ENCODE measurements around the gene CRELD2. TPM values are rescaled to one million over a fixed set of nuclear protein-coding genes. Genes with fewer than 3 reads are reported as not detected.

The CRELD2 gene
- total RNA-seq, 4 donors from 2014 or later: 44.8 to 80.4 (median 65.1) TPM

DNA sequence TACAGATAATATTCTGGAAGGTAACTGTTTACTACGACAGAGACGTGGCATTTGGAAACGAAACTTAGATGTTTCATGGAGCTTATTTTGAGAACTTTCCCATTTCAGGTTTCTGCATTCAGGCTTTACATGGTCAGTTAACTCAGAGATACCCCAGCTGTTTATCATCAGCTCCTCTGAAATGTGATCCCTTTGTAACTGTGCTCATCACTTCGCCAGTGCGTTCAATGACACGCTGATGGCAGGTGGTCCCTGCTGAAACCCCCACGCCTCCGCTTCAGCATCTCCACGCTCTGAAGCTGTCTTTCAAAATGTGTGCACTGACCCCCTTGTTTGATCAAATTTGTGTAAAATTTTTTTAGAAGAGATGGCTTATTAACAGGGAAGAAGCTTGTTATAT, 30.7 kb upstream of the CRELD2 start:
- no peak for DNase-seq (ENCODE audit: low spot score in 2 of 2)

DNA sequence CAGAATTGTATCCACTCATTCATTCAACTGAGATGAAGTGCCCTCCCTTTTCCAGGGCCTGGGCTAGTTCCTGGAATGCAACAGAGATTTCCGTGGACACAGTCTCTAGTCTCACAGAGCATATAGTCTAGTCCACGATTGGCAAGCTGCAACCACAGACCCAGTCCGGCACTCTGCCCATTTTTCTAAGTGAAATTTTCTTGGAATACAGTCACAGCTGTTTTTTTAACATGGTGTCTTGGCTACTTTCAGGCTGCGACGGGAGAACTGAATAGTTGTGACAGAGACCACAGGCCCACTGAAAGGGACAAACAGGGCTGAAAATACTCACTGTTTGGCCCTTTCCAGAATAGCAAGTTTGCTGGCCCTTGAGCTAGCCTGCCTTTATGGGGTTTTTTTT, 29.4 kb upstream of the CRELD2 start:
- WGBS, 2 donors: 96 to 98% methylated on average over 5 of the region's 5 CpGs
- no peak for DNase-seq (ENCODE audit: low spot score in 2 of 2)
- Histone ChIP-seq H3K4me1 (no peaks in the 10 kb centered on the region), H3K27ac (no peak overlapping the region), H3K4me3 (no peak overlapping the region), H3K36me3 (peaks cover 0 to 82% (median 4%) of the 10 kb centered on the region in 3 donors), H3K27me3 (no peaks in the 10 kb centered on the region), H3K9me3 (peaks cover 0 to 16% (median 0%) of the 10 kb centered on the region in 4 donors)
- TF ChIP-seq POLR2A (IDR thresholded peaks at IDR 0.05) (no peak), EP300 (IDR thresholded peaks at IDR 0.05) (no peak)
- TF ChIP-seq, protein P1, sequence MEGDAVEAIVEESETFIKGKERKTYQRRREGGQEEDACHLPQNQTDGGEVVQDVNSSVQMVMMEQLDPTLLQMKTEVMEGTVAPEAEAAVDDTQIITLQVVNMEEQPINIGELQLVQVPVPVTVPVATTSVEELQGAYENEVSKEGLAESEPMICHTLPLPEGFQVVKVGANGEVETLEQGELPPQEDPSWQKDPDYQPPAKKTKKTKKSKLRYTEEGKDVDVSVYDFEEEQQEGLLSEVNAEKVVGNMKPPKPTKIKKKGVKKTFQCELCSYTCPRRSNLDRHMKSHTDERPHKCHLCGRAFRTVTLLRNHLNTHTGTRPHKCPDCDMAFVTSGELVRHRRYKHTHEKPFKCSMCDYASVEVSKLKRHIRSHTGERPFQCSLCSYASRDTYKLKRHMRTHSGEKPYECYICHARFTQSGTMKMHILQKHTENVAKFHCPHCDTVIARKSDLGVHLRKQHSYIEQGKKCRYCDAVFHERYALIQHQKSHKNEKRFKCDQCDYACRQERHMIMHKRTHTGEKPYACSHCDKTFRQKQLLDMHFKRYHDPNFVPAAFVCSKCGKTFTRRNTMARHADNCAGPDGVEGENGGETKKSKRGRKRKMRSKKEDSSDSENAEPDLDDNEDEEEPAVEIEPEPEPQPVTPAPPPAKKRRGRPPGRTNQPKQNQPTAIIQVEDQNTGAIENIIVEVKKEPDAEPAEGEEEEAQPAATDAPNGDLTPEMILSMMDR (IDR thresholded peaks at IDR 0.05): no peak

More for the DNA sequence above, 30.7 kb upstream of the CRELD2 start:
- Histone ChIP-seq H3K36me3 (peaks cover 0 to 88% (median 4%) of the 10 kb centered on the region in 3 donors), H3K27ac (no peak overlapping the region), H3K4me1 (no peaks in the 10 kb centered on the region), H3K9me3 (peaks cover 0 to 14% (median 0%) of the 10 kb centered on the region in 4 donors), H3K27me3 (no peaks in the 10 kb centered on the region), H3K4me3 (no peak overlapping the region)
- TF ChIP-seq EP300 (IDR thresholded peaks at IDR 0.05) (no peak), POLR2A (IDR thresholded peaks at IDR 0.05) (no peak)
- TF ChIP-seq, protein P1 (IDR thresholded peaks at IDR 0.05): no peak
- 93 to 96% methylated on average over 9 of the region's 9 CpGs for WGBS, 2 donors

DNA sequence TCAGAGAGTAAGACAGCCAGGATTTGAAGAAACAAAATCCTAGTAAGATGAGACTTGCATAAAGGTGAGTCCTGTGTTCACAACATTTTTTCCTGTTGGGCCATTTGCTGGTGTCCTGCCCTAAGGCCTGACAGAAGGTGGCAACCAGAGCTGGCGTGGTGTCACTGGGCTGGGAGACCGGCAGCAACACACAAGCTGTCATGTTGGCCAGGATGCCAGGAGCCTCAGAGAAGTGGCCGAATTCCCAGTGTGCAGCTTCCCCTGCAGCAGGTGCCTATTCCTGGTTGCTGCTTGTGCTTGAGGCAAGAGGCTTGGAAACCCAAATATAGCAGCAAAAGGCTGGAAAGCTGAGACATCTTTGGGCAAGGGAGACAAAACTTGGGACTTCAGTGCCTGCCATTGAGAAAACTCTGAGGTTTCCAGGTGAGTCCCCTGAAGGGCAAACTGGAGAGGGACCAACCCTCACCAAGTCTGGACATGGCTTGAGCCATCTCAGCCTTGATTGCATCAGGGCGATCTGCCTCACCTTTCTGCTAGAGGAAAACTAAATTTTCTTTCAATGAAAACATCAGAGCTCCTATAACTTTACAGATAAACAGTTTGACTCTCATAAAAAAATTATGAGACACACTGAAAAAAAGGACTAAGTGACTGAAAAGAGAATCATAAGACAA, 26.1 kb upstream of the CRELD2 start:
- Histone ChIP-seq H3K9me3 (peaks cover 0 to 34% (median 3%) of the 10 kb centered on the region in 4 donors), H3K36me3 (peaks cover 0 to 75% (median 0%) of the 10 kb centered on the region in 3 donors), H3K4me1 (no peaks in the 10 kb centered on the region), H3K27ac (no peak overlapping the region), H3K27me3 (no peaks in the 10 kb centered on the region), H3K4me3 (no peak overlapping the region)
- TF ChIP-seq POLR2A (IDR thresholded peaks at IDR 0.05): no peak
- TF ChIP-seq, protein P1 (IDR thresholded peaks at IDR 0.05): no peak
- no peak for TF ChIP-seq EP300 (IDR thresholded peaks at IDR 0.05)
- DNase-seq (ENCODE audit: low spot score in 2 of 2): no peak
- 94 to 97% methylated on average over 4 of the region's 4 CpGs for WGBS, 2 donors

DNA sequence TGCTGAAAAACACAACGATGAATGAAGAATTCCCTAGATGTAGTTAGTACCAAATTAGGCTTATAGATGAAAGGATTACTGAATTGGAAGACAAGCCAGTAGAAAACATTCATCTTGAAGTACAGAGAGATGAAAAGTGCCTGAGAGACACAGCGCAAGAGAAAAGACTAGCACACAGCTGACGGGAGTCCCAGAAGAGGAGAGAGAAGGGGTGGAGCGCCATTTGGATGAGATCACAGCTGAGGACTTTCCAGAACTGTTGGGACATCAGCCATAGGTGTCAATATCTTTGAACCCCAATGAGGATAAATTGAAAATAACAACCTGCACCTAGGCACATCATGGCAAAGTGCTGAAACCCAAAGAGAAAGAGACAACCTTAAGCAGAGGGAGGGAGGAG, 25.4 kb upstream of the CRELD2 start:
- TF ChIP-seq POLR2A (IDR thresholded peaks at IDR 0.05) (no peak), EP300 (IDR thresholded peaks at IDR 0.05) (no peak)
- TF ChIP-seq, protein P1 (IDR thresholded peaks at IDR 0.05): no peak
- Histone ChIP-seq H3K27ac (no peak overlapping the region), H3K27me3 (no peaks in the 10 kb centered on the region), H3K4me1 (no peaks in the 10 kb centered on the region), H3K9me3 (peaks cover 0 to 34% (median 3%) of the 10 kb centered on the region in 4 donors), H3K4me3 (no peak overlapping the region), H3K36me3 (peaks cover 0 to 75% (median 0%) of the 10 kb centered on the region in 3 donors)
- WGBS, 2 donors: 82 to 91% methylated on average over 4 of the region's 4 CpGs
- DNase-seq (ENCODE audit: low spot score in 2 of 2): no peak

DNA sequence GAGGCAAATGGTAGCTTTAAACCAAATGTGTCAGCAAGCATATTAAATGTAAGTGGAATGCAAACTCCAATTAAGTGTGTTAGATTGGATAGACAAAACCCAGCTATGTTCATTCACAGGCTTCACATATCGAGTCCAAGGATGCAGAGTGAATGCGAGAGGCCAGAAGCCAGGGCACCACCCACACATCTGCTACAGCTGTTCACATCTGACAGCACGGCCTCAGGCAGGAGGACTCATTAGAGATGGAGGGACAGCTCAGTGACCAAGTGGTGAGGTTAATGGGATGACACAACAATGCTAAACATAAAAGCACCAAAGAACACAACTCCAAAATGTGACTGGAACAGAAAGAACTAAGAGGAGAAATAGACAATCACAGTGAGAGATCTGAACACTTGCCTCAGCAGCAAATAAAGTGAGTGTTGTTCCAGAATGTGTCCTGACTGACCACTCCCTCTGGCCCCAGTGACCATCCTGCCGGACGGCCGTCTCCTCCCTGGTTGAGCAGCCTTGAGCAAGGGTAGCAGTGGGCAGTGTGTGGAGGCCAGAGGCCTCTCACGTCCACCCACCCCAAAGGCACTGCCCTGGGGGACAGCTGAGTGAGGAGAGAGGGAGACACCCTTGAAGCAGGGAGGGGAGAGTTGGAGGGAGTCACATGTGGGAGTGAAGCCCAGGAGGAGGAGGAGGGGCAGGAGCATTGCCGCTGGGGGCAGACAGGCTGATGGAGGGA, 23.9 kb upstream of the CRELD2 start:
- no peak for DNase-seq (ENCODE audit: low spot score in 2 of 2)
- Histone ChIP-seq H3K27me3 (no peaks in the 10 kb centered on the region), H3K4me1 (no peaks in the 10 kb centered on the region), H3K27ac (no peak overlapping the region), H3K9me3 (peaks cover 0 to 30% (median 3%) of the 10 kb centered on the region in 4 donors), H3K36me3 (peaks cover 0 to 76% (median 0%) of the 10 kb centered on the region in 3 donors), H3K4me3 (no peak overlapping the region)
- TF ChIP-seq, protein P1 (IDR thresholded peaks at IDR 0.05): no peak
- no peak for TF ChIP-seq POLR2A (IDR thresholded peaks at IDR 0.05)
- TF ChIP-seq EP300 (IDR thresholded peaks at IDR 0.05): no peak
- 70 to 76% methylated on average over 8 of the region's 8 CpGs for WGBS, 2 donors

All from tibial nerve (tissue), 4 donors.